HG03175 (cell line): ENCODE data around the gene TMEM163.
"Not testable (repeated sequence)": the region's sequence is repeated elsewhere in the genome, so short reads cannot be mapped to it uniquely, and the experiment has no call there.

Experiments used
- ATAC-seq: cut with Tn5 transposase; IDR thresholded peaks from one replicate; pipeline ENCODE4 v1.9.1; 2021; ENCODE audit warnings: mild to moderate bottlenecking, moderate library complexity; ENCODE audit not compliant: unreplicated experiment

TMEM163 gene

GRCh38 chr2:134537702-134538101, 181.1 kb downstream of the TMEM163 start:
- no peak for ATAC-seq

- ATAC-seq = no peak
These were observed 181.7 kb downstream of the TMEM163 start for GRCh38 chr2:134537121-134537520.

GRCh38 chr2:134536296-134536695, 182.5 kb downstream of the TMEM163 start:
- no peak for ATAC-seq

- ATAC-seq = no peak
These were observed 186.3 kb downstream of the TMEM163 start for GRCh38 chr2:134532537-134532936.

GRCh38 chr2:134527381-134527780, 191.4 kb downstream of the TMEM163 start:
- no peak for ATAC-seq

- ATAC-seq = no peak
These were observed 196.0 kb downstream of the TMEM163 start for GRCh38 chr2:134522496-134523455.

GRCh38 chr2:134518101-134518500, 200.7 kb downstream of the TMEM163 start:
- ATAC-seq = no peak

GRCh38 chr2:134515137-134515536, 203.7 kb downstream of the TMEM163 start:
- ATAC-seq = no peak

- no peak for ATAC-seq
These were observed 205.4 kb downstream of the TMEM163 start for GRCh38 chr2:134513465-134513804.

- no peak for ATAC-seq
These were observed 205.9 kb downstream of the TMEM163 start for GRCh38 chr2:134512734-134513464.

GRCh38 chr2:134508391-134508790, 210.4 kb downstream of the TMEM163 start:
- ATAC-seq = no peak

GRCh38 chr2:134507697-134508096, 211.1 kb downstream of the TMEM163 start:
- ATAC-seq = no peak

GRCh38 chr2:134507159-134507558, 211.6 kb downstream of the TMEM163 start:
- ATAC-seq = not testable (repeated sequence)

GRCh38 chr2:134505446-134505845, 213.4 kb downstream of the TMEM163 start:
- no peak for ATAC-seq

- no peak for ATAC-seq
These were observed 214.0 kb downstream of the TMEM163 start for GRCh38 chr2:134504586-134505336.

- ATAC-seq = no peak
These were observed 216.7 kb downstream of the TMEM163 start for GRCh38 chr2:134502104-134502503.

GRCh38 chr2:134501476-134502091, 217.2 kb downstream of the TMEM163 start:
- ATAC-seq = no peak

- ATAC-seq = no peak
These were observed 218.4 kb downstream of the TMEM163 start for GRCh38 chr2:134500211-134500935.

- no peak for ATAC-seq
These were observed 219.4 kb downstream of the TMEM163 start for GRCh38 chr2:134499307-134499926.

GRCh38 chr2:134498654-134499053, 220.1 kb downstream of the TMEM163 start:
- ATAC-seq = no peak
